ENCODE results near the gene MED9.

The MED9 gene

DNA sequence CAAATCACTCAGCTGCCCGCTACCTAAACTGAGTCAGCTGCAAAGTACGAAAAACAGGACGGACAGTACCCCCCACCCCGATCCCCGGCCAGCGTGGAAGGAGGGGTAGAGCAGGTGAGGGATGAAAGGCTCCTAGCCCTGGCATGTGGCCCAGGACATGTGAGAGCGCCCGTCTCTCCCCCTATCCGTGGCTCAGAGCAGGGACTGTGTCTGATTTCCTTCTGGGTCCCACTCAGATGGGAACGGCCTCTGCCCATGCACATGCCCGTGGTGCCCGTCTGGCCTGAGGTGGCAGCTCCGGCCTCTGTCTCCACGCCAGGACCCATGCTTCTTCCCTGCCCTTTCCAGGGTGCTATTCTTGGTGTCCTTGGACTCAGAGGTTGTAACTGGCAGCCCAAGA is 49.6 kb downstream of the MED9 start:
- Histone ChIP-seq H3K9ac (ENCODE audit: low read depth, low read length, poor library complexity, severe bottlenecking) (no peak overlapping the region), H3K9me2 (replicated peaks; ENCODE audit: low read depth, low read length) (no peaks in the 10 kb centered on the region), H3K27me3 (ENCODE audit: insufficient read depth, low read length, poor library complexity, severe bottlenecking) (no peaks in the 10 kb centered on the region), H3F3A (ENCODE audit: low read depth) (no peaks in the 10 kb centered on the region), H3K4me3 (ENCODE audit: low read length, poor library complexity, severe bottlenecking) (no peak overlapping the region), H4K20me1 (ENCODE audit: insufficient read depth, low read length, poor library complexity, severe bottlenecking) (no peaks in the 10 kb centered on the region), H3K4me2 (ENCODE audit: low read depth, low read length, poor library complexity, severe bottlenecking) (no peak overlapping the region), H3K79me2 (ENCODE audit: insufficient read depth, low read length) (no peaks in the 10 kb centered on the region), H3K9me3 (ENCODE audit: insufficient read depth, low read depth, low read length) (no peaks in the 10 kb centered on the region), H2AFZ (ENCODE audit: low read length) (no peak overlapping the region), H3K4me1 (ENCODE audit: insufficient read depth, low read length, poor library complexity, severe bottlenecking) (no peaks in the 10 kb centered on the region), H3K36me3 (ENCODE audit: insufficient read depth, low read length) (no peaks in the 10 kb centered on the region)
- TF ChIP-seq CTCF (conservative IDR thresholded peaks at IDR 0.05; ENCODE audit: low read length) (no peak), EZH2phosphoT487 (IDR thresholded peaks at IDR 0.05; ENCODE audit: borderline replicate concordance) (no peak)

DNA sequence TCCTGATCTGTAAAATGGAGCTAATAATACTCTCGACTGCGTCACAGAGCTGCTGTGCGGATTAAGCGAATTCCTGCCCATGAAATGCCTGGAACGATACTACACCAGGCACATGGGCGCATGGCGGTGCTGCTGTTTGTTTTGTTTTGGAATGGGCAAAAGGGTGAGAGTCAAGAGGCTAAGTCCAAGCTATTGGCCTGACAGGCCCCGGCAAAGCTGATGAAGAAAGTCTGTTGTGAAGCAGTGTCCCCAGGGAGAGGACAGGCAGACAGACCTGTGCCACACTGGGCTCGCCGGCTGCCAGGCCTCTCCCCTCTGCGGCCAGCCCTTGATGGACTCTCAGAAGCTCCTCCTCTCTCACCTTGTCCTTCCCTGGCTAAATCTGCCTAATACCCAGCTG is 50.7 kb downstream of the MED9 start:
- TF ChIP-seq EZH2phosphoT487 (IDR thresholded peaks at IDR 0.05; ENCODE audit: borderline replicate concordance) (no peak), CTCF (conservative IDR thresholded peaks at IDR 0.05; ENCODE audit: low read length) (no peak)
- no peak overlapping the region for H3K9ac ChIP-seq (ENCODE audit: low read depth, low read length, poor library complexity, severe bottlenecking)
- H3K4me1 ChIP-seq (ENCODE audit: insufficient read depth, low read length, poor library complexity, severe bottlenecking): no peaks in the 10 kb centered on the region
- H3K4me2 ChIP-seq (ENCODE audit: low read depth, low read length, poor library complexity, severe bottlenecking): no peak overlapping the region
- no peaks in the 10 kb centered on the region for H3K9me2 ChIP-seq (replicated peaks; ENCODE audit: low read depth, low read length)
- no peaks in the 10 kb centered on the region for H4K20me1 ChIP-seq (ENCODE audit: insufficient read depth, low read length, poor library complexity, severe bottlenecking)
- no peaks in the 10 kb centered on the region for H3K36me3 ChIP-seq (ENCODE audit: insufficient read depth, low read length)
- no peak overlapping the region for H2AFZ ChIP-seq (ENCODE audit: low read length)
- no peaks in the 10 kb centered on the region for H3K9me3 ChIP-seq (ENCODE audit: insufficient read depth, low read depth, low read length)
- no peak overlapping the region for H3K4me3 ChIP-seq (ENCODE audit: low read length, poor library complexity, severe bottlenecking)
- no peaks in the 10 kb centered on the region for H3K79me2 ChIP-seq (ENCODE audit: insufficient read depth, low read length)
- H3K27me3 ChIP-seq (ENCODE audit: insufficient read depth, low read length, poor library complexity, severe bottlenecking): no peaks in the 10 kb centered on the region
- no peaks in the 10 kb centered on the region for H3F3A ChIP-seq (ENCODE audit: low read depth)

GRCh38 chr17:17527956-17528500 is 51.2 kb downstream of the MED9 start:
- H3K27me3 ChIP-seq (ENCODE audit: insufficient read depth, low read length, poor library complexity, severe bottlenecking): no peaks in the 10 kb centered on the region
- no peak for TF ChIP-seq EZH2phosphoT487 (IDR thresholded peaks at IDR 0.05; ENCODE audit: borderline replicate concordance)
- no peak for TF ChIP-seq CTCF (conservative IDR thresholded peaks at IDR 0.05; ENCODE audit: low read length)
- no peak overlapping the region for H2AFZ ChIP-seq (ENCODE audit: low read length)
- no peak overlapping the region for H3K4me3 ChIP-seq (ENCODE audit: low read length, poor library complexity, severe bottlenecking)
- H3K4me2 ChIP-seq (ENCODE audit: low read depth, low read length, poor library complexity, severe bottlenecking): no peak overlapping the region
- H3K9me2 ChIP-seq (replicated peaks; ENCODE audit: low read depth, low read length): no peaks in the 10 kb centered on the region
- H4K20me1 ChIP-seq (ENCODE audit: insufficient read depth, low read length, poor library complexity, severe bottlenecking): no peaks in the 10 kb centered on the region
- no peaks in the 10 kb centered on the region for H3K9me3 ChIP-seq (ENCODE audit: insufficient read depth, low read depth, low read length)
- no peak overlapping the region for H3K9ac ChIP-seq (ENCODE audit: low read depth, low read length, poor library complexity, severe bottlenecking)
- H3K79me2 ChIP-seq (ENCODE audit: insufficient read depth, low read length): no peaks in the 10 kb centered on the region
- no peaks in the 10 kb centered on the region for H3K4me1 ChIP-seq (ENCODE audit: insufficient read depth, low read length, poor library complexity, severe bottlenecking)
- no peaks in the 10 kb centered on the region for H3K36me3 ChIP-seq (ENCODE audit: insufficient read depth, low read length)
- H3F3A ChIP-seq (ENCODE audit: low read depth): no peaks in the 10 kb centered on the region
